CD14-positive monocyte (primary cell): ENCODE results near the gene MCM10. TPM values are rescaled to one million over a fixed set of nuclear protein-coding genes. Genes with fewer than 3 reads are reported as not detected.

Experiments
- DNase-seq, 3 donors: peaks; one replicate each; pipeline ENCODE4 v3.0.0-alpha.2; 2011 to 2022
- H2AFZ ChIP-seq: 2 replicates; pipeline ENCODE4 v1.6.0; 2012; ENCODE audit warnings: mild to moderate bottlenecking, low read depth, low read length, inconsistent platforms; ENCODE audit not compliant: insufficient read depth, poor library complexity, severe bottlenecking
- H3K27ac ChIP-seq, 2 donors: 1 replicate in 1 of 2; 2 replicates in 1 of 2; pipeline ENCODE4 v1.5.1; 2012 to 2013; ENCODE audit warnings: low read length in 2 of 2, control low read depth in 1 of 2, inconsistent platforms in 1 of 2, low read depth in 1 of 2, mild to moderate bottlenecking in 1 of 2
- H3K27me3 ChIP-seq, 2 donors: one replicate each; pipeline versions ENCODE4 v1.6.0 to v1.6.1; 2011 to 2013; ENCODE audit warnings: low read length in 2 of 2; ENCODE audit not compliant: control insufficient read depth in 2 of 2, insufficient read depth in 2 of 2
- H3K36me3 ChIP-seq, 2 donors: replicated peaks in 1 of 2; 1 replicate in 1 of 2; 2 replicates in 1 of 2; pipeline versions ENCODE4 v1.5.1 to v1.6.1; 2012 to 2013; ENCODE audit warnings: low read length in 2 of 2, control low read depth in 1 of 2, inconsistent platforms in 1 of 2, mild to moderate bottlenecking in 1 of 2; ENCODE audit not compliant: insufficient read depth in 2 of 2, control insufficient read depth in 1 of 2
- H3K4me1 ChIP-seq, 2 donors: 1 replicate in 1 of 2; 2 replicates in 1 of 2; pipeline versions ENCODE4 v1.5.1 to v1.6.1; 2012 to 2013; ENCODE audit warnings: low read length in 2 of 2, control low read depth in 1 of 2, inconsistent platforms in 1 of 2, mild to moderate bottlenecking in 1 of 2, moderate library complexity in 1 of 2; ENCODE audit not compliant: insufficient read depth in 2 of 2, control insufficient read depth in 1 of 2
- H3K4me2 ChIP-seq: replicated peaks from 2 replicates; pipeline ENCODE3; 2012; ENCODE audit warnings: low read length, moderate library complexity, mild to moderate bottlenecking; ENCODE audit not compliant: poor library complexity, severe bottlenecking; ENCODE audit errors: extremely low read depth
- H3K4me3 ChIP-seq, 3 experiments: fragments of 200-600 bp in 1 of 3; sonication (generic) in 1 of 3; replicated peaks in 1 of 3; 1 replicate in 2 of 3; 2 replicates in 1 of 3; pipeline ENCODE4 v1.5.1; 2011 to 2013; ENCODE audit warnings: low read length in 3 of 3, mild to moderate bottlenecking in 3 of 3, control low read depth in 2 of 3, low read depth in 2 of 3, inconsistent platforms in 1 of 3, moderate library complexity in 1 of 3
- H3K79me2 ChIP-seq: 2 replicates; pipeline ENCODE4 v1.6.0; 2012; ENCODE audit warnings: mild to moderate bottlenecking, control low read depth, inconsistent platforms, low read length, moderate library complexity; ENCODE audit not compliant: insufficient read depth
- H3K9ac ChIP-seq: 2 replicates; pipeline ENCODE4 v1.6.0; 2017; ENCODE audit warnings: low read length, mild to moderate bottlenecking; ENCODE audit not compliant: insufficient read depth, poor library complexity, severe bottlenecking
- H3K9me3 ChIP-seq, 2 donors: replicated peaks in 1 of 2; 1 replicate in 1 of 2; 2 replicates in 1 of 2; pipeline versions ENCODE4 v1.5.1 to v1.6.1; 2012 to 2013; ENCODE audit warnings: low read length in 2 of 2, control low read depth in 1 of 2; ENCODE audit not compliant: control insufficient read depth in 1 of 2, insufficient read depth in 1 of 2
- H4K20me1 ChIP-seq: 2 replicates; pipeline ENCODE4 v1.6.0; 2012; ENCODE audit warnings: mild to moderate bottlenecking, low read length, control low read depth, moderate library complexity; ENCODE audit not compliant: insufficient read depth
- H3K27ac Mint-ChIP-seq, 7 donors: one replicate each; pipeline ENCODE4 v1.8.0; 2020; ENCODE audit warnings: mild to moderate bottlenecking in 7 of 7, mixed read lengths in 7 of 7, moderate library complexity in 6 of 7, inconsistent platforms in 2 of 7
- H3K27me3 Mint-ChIP-seq, 3 donors: one replicate each; pipeline ENCODE4 v1.8.0; 2021 to 2022; ENCODE audit warnings: low read depth in 3 of 3, mild to moderate bottlenecking in 3 of 3, mixed read lengths in 3 of 3, moderate library complexity in 3 of 3, inconsistent platforms in 1 of 3
- H3K36me3 Mint-ChIP-seq, 2 donors: one replicate each; pipeline ENCODE4 v1.8.0; 2020; ENCODE audit warnings: mixed read lengths in 2 of 2, inconsistent platforms in 1 of 2, mild to moderate bottlenecking in 1 of 2
- H3K4me1 Mint-ChIP-seq: one replicate; pipeline ENCODE4 v1.8.0; 2020; ENCODE audit warnings: mild to moderate bottlenecking, mixed read lengths
- H3K4me3 Mint-ChIP-seq, 2 donors: one replicate each; pipeline ENCODE4 v1.8.0; 2020; ENCODE audit warnings: mild to moderate bottlenecking in 2 of 2, mixed read lengths in 2 of 2, moderate library complexity in 1 of 2
- H3K9me3 Mint-ChIP-seq, 7 donors: one replicate each; pipeline ENCODE4 v1.8.0; 2020 to 2022; ENCODE audit warnings: mixed read lengths in 7 of 7, mild to moderate bottlenecking in 6 of 7, moderate library complexity in 6 of 7, inconsistent platforms in 2 of 7
- WGBS: methylation state at CpG from one replicate; pipeline ENCODE4 v1.1.5; 2013; ENCODE audit warnings: missing lambda C conversion rate; ENCODE audit not compliant: insufficient coverage; 5-methylcytosine and 5-hydroxymethylcytosine counted together
- intact Hi-C, 2 donors: fragments of 100-400 bp; cut with micrococcal nuclease; formaldehyde crosslinking; loops; one replicate each; pipeline versions ENCODE4 v1.15.0 to v1.15.1; 2023
- polyA plus RNA-seq, 3 donors: library from polyadenylated mRNA; depleted of rRNA in 1 of 3; unstranded in 2 of 3; stranded (reverse) in 1 of 3; fragments of 300-500 nt in 2 of 3; fragments of >200 nt in 1 of 3; fragmentation: Illumina TruSeq in 2 of 3; gene quantifications; 1 replicate in 2 of 3; 2 replicates in 1 of 3; pipeline ENCODE4 v1.2.3, GENCODE V29; 2012 to 2021
- TF ChIP-seq, protein P1 (sequence below): fragments of 200-600 bp; IDR thresholded peaks from one replicate; pipeline ENCODE4 v1.8.0; 2022; ENCODE audit warnings: antibody characterized with exemption, mild to moderate bottlenecking

MCM10 gene
- polyA plus RNA-seq, 3 donors, result not detected

DNA sequence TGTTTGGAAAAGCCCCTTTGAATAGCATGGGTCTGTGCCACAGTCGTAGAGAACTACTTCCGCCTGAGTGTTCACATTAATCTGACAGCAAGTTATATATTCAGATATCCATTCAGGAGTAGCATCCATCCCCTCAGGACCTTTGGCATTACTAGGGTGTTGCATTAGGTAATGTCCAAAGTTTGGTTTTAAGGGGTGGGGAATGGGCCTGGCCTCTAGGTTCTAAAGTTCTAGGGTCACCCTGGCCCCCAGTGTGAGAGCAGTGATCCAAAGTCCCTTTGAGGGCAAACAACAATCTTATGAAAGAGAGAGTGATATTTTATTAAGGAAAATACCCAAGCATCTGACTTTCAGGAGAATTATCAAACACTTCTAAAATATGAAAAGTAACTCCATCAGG lies 12.3 kb downstream of the MCM10 start:
- no peaks in the 10 kb centered on the region for H3K4me1 Mint-ChIP-seq
- Histone ChIP-seq H2AFZ (no peak overlapping the region), H3K9me3 (no peaks in the 10 kb centered on the region), H4K20me1 (no peaks in the 10 kb centered on the region), H3K4me3 (no peak overlapping the region), H3K4me1 (no peaks in the 10 kb centered on the region), H3K9ac (no peak overlapping the region), H3K27ac (no peak overlapping the region), H3K79me2 (no peaks in the 10 kb centered on the region), H3K36me3 (peaks cover 6 to 50% of the 10 kb centered on the region in 2 donors), H3K27me3 (no peaks in the 10 kb centered on the region), H3K4me2 (no peak overlapping the region)
- intact Hi-C loops, result no loop called here
- H3K36me3 Mint-ChIP-seq, result peaks cover 40 to 57% of the 10 kb centered on the region in 2 donors
- no peak overlapping the region for H3K4me3 Mint-ChIP-seq
- H3K9me3 Mint-ChIP-seq, result no peaks in the 10 kb centered on the region
- H3K27me3 Mint-ChIP-seq, result no peaks in the 10 kb centered on the region
- TF ChIP-seq, protein P1, sequence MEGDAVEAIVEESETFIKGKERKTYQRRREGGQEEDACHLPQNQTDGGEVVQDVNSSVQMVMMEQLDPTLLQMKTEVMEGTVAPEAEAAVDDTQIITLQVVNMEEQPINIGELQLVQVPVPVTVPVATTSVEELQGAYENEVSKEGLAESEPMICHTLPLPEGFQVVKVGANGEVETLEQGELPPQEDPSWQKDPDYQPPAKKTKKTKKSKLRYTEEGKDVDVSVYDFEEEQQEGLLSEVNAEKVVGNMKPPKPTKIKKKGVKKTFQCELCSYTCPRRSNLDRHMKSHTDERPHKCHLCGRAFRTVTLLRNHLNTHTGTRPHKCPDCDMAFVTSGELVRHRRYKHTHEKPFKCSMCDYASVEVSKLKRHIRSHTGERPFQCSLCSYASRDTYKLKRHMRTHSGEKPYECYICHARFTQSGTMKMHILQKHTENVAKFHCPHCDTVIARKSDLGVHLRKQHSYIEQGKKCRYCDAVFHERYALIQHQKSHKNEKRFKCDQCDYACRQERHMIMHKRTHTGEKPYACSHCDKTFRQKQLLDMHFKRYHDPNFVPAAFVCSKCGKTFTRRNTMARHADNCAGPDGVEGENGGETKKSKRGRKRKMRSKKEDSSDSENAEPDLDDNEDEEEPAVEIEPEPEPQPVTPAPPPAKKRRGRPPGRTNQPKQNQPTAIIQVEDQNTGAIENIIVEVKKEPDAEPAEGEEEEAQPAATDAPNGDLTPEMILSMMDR, result no peak
- H3K27ac Mint-ChIP-seq, result no peak overlapping the region
- DNase-seq, result no peak
- WGBS, result 100% methylated on average over 2 of the region's 2 CpGs

DNA sequence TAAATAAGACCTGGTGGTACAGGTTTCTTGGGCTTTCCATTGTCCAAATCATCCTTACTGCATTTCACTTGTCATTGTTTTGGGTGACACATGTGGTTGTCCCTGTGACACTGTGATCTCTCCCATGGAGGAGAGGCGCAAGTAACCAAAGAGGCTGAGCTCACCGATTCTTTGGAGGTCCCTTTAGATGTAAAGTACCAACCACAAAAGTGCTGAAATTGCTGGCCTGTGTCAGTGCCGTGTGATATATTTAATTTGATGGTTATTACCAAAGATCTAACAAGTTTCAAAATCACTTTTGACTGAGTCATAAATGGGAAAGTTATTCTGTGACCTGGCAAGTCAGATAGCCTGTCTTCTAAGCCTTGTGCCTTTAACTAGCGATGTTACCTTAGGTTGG lies 19.4 kb downstream of the MCM10 start:
- TF ChIP-seq, protein P1, result no peak
- Histone ChIP-seq H3K36me3 (peaks cover 3 to 74% of the 10 kb centered on the region in 2 donors), H3K4me2 (no peak overlapping the region), H2AFZ (no peak overlapping the region), H3K27me3 (no peaks in the 10 kb centered on the region), H3K4me3 (no peak overlapping the region), H3K9me3 (no peaks in the 10 kb centered on the region), H3K79me2 (no peaks in the 10 kb centered on the region), H3K27ac (no peak overlapping the region), H3K4me1 (no peaks in the 10 kb centered on the region), H4K20me1 (no peaks in the 10 kb centered on the region), H3K9ac (no peak overlapping the region)
- no CpG with 5 or more reads among the region's 4 CpGs for WGBS
- H3K27me3 Mint-ChIP-seq, result no peaks in the 10 kb centered on the region
- no peak overlapping the region for H3K4me3 Mint-ChIP-seq
- DNase-seq, result no peak
- H3K4me1 Mint-ChIP-seq, result no peaks in the 10 kb centered on the region
- peaks cover 41 to 74% of the 10 kb centered on the region in 2 donors for H3K36me3 Mint-ChIP-seq
- intact Hi-C loops, result no loop called here
- no peak overlapping the region for H3K27ac Mint-ChIP-seq
- H3K9me3 Mint-ChIP-seq, result peaks cover 0 to 9% (median 0%) of the 10 kb centered on the region in 7 donors
